H7 (cell line): ENCODE results near the gene MICAL1. TPM values are rescaled to one million over a fixed set of nuclear protein-coding genes. Genes with fewer than 3 reads are reported as not detected.
"Not testable (repeated sequence)": the region's sequence is repeated elsewhere in the genome, so short reads cannot be mapped to it uniquely, and the experiment has no call there.

ENCODE experiments used
- DNase-seq: peaks from one replicate; pipeline ENCODE4 v3.0.0; 2012
- H3K27me3 ChIP-seq: 2 replicates; pipeline ENCODE4 v1.6.0; 2011; ENCODE audit warnings: mild to moderate bottlenecking, low read length; ENCODE audit not compliant: control insufficient read depth, insufficient read depth
- H3K36me3 ChIP-seq: replicated peaks from 2 replicates; pipeline ENCODE4 v1.5.1; 2011; ENCODE audit warnings: low read length; ENCODE audit not compliant: control insufficient read depth, insufficient read depth
- H3K4me3 ChIP-seq: 2 replicates; pipeline ENCODE4 v1.5.1; 2011; ENCODE audit warnings: low read depth, mild to moderate bottlenecking, control low read depth, low read length, moderate library complexity; ENCODE audit not compliant: insufficient read depth
- total RNA-seq: library from RNA; depleted of rRNA; stranded (reverse); fragments of >200 nt; shearing (Covaris generic); gene quantifications from 2 replicates; pipeline ENCODE4 v1.2.3, GENCODE V29; 2014

Gene MICAL1
- total RNA-seq, 1 experiment from 2014 or later, result 56.9 TPM

DNA sequence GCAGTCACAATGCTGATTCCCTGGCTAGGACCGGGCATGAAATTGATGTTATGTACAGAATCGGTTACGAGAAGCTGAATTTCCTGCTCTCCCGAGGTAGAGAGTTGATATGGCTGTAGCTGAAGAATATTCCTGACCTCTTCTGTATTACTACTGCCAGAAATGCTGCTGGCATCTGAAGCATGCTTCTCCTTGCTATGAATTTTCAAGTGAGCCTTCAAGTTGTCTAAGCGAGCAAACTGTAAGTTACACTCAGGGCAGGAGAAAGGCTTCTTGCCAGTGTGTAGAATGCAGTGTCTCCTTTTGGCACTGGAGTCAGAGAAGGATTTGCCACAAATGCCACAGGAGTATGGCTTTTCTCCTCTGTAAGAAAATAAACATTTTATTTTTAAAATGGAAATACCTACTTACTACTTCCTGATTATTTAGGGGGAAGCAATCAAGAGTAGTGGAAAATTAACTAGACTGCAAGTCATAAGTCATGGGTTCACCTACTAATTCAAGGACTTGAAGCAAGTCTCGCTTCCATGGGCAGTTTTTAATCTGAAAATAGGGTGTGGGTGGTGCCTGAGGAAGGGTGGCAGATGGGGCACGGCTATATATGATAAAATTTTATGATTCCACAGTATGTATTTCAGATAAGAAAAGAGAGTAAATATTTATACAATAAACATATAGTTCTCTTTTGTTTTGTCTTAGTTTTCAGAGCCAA is 10.8 kb upstream of the MICAL1 start:
- Histone ChIP-seq H3K4me3 (no peak overlapping the region), H3K27me3 (no peaks in the 10 kb centered on the region), H3K36me3 (peaks cover 33% of the 10 kb centered on the region)
- DNase-seq, result no peak

DNA sequence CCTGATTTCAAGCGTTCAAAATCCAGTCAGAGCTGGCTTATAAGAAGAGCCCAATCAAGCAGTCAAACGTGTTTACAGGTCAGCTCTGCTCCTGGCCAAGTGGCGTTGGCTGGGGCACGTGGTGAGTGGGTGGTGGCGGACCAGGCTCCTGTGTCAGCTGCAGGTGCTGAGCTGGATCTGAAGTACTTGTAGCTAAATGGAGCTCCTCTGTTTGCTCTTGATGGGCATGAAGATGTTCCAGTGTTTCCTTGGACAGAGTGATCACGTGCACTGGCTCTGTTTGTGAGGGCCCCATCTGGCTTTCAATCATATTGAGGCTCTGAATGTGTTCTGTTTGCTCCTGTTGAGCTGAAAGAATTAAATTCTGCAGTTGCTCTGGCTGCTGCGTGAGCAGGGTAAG is 10.2 kb upstream of the MICAL1 start:
- Histone ChIP-seq H3K27me3 (no peaks in the 10 kb centered on the region), H3K36me3 (peaks cover 29% of the 10 kb centered on the region), H3K4me3 (no peak overlapping the region)
- no peak for DNase-seq

DNA sequence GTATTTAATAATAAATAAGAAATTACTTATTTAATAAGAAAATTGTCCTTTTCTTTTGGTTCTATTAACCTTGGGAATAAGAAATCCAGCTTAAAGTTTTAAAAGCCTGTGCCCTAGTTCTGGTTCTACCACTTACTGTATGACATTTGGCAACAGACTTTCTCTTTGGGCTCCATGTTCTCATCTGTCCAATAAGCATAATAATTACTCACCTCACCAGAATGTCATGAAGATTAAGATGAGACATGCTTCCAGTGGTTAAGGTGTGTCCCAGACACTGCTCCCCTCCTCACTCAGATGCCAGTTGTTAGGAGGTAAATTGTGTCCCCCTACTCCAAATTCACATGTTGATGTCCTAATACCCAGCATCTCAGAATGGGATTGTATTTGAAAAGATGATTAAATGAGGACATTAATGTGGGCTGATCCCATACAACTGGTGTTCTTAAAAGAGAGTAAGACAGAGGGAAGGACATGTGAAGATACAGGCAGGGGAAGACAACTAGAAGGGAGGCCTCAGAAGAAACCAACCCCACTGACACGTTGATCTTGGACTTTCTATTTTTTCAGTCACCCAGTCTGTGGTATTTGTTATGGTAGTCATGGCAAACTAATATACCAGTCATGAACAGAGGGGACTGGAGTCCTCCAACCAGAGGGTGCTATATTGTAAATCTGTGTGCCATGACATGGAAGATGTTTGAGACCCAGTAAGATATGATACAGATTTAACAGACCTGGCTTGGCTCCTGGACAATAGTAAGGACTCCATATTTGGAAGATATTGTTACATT is 6.4 kb upstream of the MICAL1 start:
- Histone ChIP-seq H3K36me3 (peaks cover 20% of the 10 kb centered on the region), H3K4me3 (no peak overlapping the region), H3K27me3 (no peaks in the 10 kb centered on the region)
- no peak for DNase-seq

DNA sequence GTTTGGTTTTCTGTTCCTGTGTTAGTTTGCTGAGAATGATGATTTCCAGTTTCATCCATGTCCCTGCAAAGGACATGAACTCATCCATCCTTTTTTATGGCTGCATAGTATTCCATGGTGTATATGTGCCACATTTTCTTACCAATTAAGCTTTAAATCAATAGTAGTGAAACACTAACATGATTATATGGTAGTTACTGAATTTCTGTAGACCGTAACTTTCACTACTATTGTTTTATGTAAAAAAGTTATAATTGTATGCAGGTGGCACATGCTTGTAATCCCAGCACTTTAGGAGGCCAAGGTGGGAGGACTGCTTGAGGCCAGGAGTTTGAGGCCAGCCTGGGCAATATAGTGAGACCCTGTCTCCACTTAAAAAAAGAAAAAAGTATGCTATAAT is 5.6 kb upstream of the MICAL1 start:
- not testable (repeated sequence) for DNase-seq, H3K27me3 ChIP-seq, H3K4me3 ChIP-seq
- peaks cover 17% of the 10 kb centered on the region for H3K36me3 ChIP-seq

DNA sequence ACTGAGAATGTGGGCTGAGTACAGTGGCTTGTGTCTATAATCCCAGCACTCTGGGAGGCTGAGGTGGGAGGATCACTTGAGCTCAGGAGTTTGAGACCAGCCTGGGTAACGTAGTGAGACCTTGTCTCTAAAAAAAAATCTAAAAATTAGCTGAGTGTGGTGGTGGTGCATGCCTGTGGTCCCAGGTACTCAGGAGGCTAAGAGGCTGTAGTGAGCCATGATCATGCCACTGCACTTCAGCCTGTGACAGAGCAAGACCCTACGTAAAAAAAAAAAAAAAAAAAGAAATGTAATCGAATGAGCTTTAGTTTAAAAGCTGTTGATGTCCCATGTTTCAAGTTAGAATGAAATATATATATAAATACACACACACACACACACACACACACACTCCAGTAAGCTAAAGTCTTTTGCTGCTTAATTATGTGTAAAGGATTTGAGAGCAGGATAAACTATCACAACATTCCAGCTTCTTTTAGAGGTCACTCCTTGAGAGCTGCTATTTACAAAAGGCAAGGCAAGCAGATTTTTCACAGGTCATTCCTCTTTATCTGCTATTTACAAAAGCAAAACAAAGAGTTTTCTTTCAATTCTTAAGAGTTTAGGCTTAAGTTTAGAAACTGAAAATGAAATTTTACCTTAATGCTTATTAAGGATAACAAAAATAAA is 4.7 kb upstream of the MICAL1 start:
- H3K27me3 ChIP-seq, result no peaks in the 10 kb centered on the region
- H3K4me3 ChIP-seq, result no peak overlapping the region
- H3K36me3 ChIP-seq, result peaks cover 8% of the 10 kb centered on the region
- no peak for DNase-seq

DNA sequence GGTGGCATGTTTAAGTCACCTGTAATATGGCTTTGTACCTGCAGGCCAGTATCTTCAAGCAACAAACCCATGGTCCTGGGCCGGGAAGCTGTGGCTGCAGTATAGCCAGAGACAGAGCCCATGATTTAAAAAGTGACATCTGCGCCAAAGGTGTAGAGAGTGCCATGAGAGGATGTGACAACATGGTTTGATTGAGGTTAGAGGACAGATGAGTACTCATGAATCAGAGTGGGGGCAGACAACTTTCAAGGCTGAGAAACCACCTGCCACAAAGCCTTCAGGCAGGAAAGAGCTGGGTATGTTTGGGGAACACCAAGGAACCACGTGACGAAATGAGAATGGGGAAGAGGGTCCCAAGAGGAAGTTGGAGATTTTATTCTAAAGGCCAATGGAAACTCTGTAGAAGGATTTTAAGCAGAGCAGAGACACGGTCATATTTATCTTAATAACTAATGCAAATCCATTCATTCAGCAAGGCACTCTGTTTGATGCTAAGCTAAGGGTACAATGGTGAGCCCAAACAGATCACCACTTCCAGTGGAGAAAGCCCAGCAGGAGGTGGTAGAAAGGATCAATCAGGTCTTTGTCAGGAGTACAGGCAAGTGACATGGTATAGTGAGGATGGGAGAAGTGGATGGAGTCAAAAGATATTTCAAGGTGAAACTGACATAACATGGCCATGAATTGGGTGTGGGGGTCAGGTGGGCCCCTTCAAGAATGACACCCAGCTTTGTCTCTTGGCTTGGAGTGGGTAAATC is 3.4 kb upstream of the MICAL1 start:
- Histone ChIP-seq H3K27me3 (no peaks in the 10 kb centered on the region), H3K4me3 (no peak overlapping the region), H3K36me3 (peaks cover 4% of the 10 kb centered on the region)
- DNase-seq, result peak; percentile 35

DNA sequence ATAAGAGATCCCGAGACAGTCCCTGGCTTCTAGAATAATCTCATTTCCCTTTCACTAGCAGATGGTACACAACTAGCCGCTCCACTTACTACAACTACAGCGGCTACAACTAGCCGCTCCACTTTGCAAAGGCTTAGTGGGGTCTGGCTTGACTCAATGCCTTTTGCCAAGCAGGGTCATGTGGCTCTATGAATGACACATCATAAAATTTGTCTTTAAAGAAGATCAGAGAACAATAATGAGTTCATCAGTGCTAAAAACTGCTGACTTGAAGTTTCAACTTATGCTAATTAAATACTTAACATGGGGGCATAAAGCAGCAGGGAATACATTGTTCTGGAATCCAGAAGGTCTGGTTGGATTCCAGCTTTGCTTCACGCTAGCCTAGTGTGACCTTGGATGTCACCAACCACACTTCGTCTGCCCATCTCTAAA is 2.0 kb upstream of the MICAL1 start:
- DNase-seq, result no peak
- Histone ChIP-seq H3K27me3 (no peaks in the 10 kb centered on the region), H3K4me3 (no peak overlapping the region), H3K36me3 (peaks cover 2% of the 10 kb centered on the region)

DNA sequence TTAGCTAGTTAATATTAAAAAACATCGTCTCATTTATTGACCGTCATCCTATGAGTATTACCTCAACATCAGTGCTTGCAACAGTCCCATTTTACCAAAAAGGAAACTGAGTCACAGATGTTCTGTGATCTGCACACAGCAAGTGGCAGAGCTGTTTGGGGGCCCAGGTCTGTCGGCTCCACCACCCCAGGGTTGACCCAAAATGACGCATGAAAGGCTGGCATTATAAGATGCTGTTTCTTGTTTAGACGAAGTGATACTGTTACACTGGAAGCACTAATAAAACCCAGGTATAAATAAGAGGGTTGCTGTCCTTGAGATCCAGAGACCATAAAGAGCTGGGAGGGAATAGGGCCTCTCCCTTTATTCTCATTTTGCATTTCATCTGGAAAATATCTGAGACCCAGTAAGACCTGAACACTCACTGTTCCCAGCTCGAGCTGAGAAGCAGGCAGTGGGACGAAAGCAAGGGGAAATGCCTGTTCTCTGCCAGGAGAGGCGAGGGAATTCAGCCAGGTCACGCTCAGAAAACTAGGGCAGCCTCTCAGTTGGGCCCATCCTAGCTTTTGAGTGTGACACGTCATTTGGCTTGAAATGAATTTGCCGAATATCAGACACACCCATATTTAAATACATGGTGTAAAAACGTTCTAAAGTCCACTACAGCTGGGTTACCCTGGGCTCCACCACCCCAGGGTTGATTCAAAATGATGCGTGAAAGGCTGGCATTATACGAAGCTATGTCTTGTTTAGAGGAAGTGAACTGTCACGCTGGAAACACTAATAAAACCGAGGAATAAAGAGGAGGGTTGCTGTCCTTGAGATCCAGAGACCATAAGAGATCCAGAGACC is 1.4 kb upstream of the MICAL1 start:
- Histone ChIP-seq H3K36me3 (peaks cover 4% of the 10 kb centered on the region), H3K4me3 (peak overlapping the region; percentile 97), H3K27me3 (no peaks in the 10 kb centered on the region)
- peak; percentile 42 for DNase-seq

DNA sequence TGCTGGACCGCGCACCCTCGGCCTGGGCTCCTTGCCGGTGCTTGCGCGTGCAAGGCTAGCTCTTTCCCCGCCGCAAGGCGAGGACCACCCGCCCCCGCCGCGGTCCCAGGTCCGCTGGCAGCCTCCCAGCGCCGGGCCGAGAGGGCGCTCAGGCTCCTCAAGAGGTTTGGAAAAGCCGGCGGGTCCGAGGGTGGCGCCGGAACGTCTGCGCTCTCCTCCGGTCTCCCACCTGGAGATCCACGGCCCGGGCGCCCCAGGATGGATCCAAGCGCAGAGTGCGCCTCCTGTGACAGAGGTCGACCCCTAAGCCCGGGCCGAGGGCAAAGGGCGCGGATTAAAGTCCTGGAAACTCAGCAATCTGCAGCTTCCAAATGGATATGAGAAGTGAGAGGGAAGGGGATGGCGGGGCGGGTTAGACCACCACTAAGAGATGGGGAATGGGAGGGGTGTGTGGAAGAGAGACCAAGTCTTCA is 575 bp upstream of the MICAL1 start:
- peaks cover 8% of the 10 kb centered on the region for H3K36me3 ChIP-seq
- peak overlapping the region; percentile 97 for H3K4me3 ChIP-seq
- no peaks in the 10 kb centered on the region for H3K27me3 ChIP-seq
- DNase-seq, result peak; percentile 82

DNA sequence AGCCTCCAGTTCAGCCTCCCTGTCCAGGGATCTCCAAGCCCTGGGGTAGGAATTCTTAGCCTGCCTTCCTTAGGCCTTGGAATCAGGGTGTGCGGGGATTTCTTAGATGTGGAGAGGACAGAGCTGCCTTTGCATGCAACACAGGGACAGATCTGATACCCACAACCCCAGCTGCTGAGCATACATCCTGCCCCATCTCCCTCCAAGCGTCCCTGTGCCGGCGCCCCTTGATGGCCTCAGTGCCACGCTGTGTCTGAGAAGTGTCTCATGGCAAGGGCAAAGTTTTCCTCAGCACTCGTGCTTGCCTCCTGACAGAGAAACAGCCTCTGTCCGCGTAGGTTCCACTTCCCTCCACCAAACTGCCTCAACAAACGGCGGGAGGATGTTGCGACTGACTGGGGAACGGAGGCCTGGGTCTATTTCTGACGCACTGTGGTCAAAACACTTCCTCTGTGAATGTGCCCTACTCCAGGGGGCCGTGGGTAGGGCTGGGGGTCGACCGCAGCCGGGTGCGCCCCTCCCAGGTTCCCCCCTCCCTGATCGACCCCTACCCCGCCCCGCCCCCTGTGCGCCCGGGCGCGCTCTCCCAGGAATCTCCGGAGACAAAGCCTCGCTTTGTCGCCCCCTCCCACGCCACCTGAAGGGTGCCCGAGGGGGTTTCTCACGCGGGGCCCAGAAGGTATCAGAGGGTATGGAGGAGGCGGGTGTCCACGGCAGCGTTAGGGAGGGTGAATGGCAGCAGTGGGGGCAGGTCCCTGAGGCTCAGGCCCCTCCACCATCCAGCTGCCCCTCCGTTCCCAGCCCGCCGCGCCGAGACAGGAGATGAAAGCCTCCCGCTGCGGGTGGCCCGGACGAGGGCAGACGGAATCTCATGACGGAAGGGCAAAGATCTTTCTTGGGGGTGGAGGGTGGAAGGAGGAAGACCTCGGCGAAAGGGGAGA is 806 bp downstream of the MICAL1 start:
- Histone ChIP-seq H3K36me3 (peaks cover 8% of the 10 kb centered on the region), H3K27me3 (no peaks in the 10 kb centered on the region), H3K4me3 (peak overlapping the region; percentile 97)
- DNase-seq, result peak; percentile 75

DNA sequence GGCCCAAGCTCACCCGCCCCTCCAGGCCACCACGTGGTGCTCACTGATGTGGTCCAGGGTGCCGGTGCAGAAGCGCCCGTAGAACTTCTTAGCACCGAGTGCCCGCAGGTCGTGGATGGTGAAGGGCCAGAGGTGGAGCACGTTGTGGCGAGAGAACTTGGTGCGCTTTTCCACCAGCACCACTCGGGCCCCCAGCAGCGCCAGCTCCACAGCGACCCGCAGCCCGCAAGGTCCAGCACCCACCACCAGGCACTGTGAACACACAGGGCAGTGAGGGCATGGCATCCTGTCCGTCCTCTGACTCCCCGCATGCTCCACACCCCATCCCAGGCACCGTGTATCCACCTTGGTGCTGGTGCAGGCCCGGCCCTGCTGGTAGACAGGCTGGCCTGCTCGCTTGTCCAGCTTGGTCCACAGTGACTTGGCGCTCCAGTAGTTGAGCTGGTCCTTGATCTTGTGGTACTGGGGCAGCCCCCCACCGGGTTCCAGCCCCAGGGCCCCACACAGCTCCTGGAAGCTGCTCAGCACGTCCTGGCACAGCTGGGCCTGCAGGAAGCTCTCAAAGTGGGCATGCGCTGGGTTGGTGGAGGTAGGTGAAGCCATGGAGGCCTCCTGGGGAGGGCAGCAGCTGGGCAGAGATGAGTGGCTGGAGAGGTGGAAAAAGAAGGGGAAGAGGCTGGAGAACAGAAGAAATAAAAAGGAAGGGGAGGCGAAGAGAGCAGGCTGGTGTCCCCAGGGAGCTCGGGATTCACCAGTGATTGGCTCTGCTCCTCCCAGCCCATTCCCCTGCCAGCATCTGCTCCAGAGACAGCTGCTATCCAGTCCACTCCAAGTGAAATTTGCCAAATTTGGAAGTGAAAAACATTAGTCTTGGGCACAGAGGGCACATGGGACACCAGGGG is 1.7 kb downstream of the MICAL1 start:
- no peaks in the 10 kb centered on the region for H3K27me3 ChIP-seq
- no peak overlapping the region for H3K4me3 ChIP-seq
- H3K36me3 ChIP-seq, result peaks cover 8% of the 10 kb centered on the region
- DNase-seq, result peak; percentile 59

DNA sequence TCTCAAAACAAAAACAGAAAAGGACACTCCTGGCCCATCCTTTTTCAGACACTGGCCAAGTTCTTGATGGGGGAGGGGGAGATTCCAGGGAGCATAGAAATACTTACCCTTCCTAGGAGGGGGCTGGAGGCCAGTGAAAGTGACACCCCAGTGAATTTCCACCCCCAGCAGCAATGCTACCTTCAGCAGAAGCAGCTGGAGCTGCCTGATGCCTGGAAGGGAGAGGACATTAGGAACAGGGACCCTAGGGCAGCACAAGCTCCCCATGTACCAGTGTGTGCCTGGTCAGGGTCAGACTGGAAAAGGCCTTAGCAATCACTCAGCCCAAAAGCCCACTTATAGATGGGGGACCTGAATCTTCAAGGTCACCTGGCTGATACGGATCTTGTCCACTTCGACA is 2.4 kb downstream of the MICAL1 start:
- Histone ChIP-seq H3K27me3 (no peaks in the 10 kb centered on the region), H3K36me3 (peaks cover 8% of the 10 kb centered on the region), H3K4me3 (no peak overlapping the region)
- no peak for DNase-seq
